Measurements from ENCODE around the gene CLPTM1L.
A peak's percentile ranks its signal among the peaks of the same experiment; 100 is the strongest.

Gene CLPTM1L

DNA sequence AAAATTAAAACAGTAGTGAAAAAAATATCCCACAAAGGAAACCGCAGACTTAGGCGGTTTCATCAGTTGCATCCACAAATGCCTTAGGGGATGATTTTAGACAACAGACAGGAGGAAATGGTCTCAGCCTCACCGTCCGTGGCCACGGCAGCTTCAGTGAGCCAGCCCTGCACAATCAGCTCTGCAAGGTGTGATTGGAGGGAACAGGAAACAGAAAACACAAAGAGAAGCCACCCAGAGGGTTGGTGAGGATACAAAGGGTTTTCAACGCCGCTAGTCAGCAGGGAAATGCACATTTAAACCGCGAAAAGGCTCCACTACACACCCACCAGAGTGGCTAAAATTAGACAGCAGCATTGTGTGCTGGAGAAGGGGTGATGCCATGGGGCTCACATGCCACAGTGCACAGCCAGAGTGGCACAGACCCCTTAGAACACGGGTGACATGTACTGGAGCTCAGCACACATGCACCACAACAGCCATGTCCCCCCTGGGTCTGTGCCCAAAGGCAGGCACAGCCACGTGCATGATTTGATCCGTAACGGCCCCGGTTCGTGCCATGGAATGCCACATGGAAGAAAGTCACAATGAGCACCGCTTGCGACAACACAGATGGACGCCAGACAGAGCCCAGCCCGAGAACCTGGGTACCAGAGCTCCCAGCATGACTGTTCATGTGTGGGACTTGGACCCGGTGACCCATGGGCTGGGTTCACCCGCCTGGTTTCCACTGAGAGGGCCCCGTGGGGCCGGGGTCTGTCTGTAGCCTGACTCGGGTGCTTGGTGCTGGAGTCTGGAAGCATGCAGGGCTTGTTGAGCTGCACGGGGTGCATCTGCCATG, 31.7 kb downstream of the CLPTM1L start:
- in situ Hi-C loops (cut with MboI; ENCODE audit: low sequenced_read_pairs, unreplicated experiment) = no loop called here
- TF ChIP-seq CTCF (IDR thresholded peaks at IDR 0.05; ENCODE audit: borderline replicate concordance, control extremely low read depth, extremely low read depth, insufficient read depth, missing control alignments) = no peak
- peak; percentile 75 for DNase-seq (ENCODE audit: low spot score)

GRCh38 chr5:1312206-1312605, 32.7 kb downstream of the CLPTM1L start:
- TF ChIP-seq CTCF (IDR thresholded peaks at IDR 0.05; ENCODE audit: borderline replicate concordance, control extremely low read depth, extremely low read depth, insufficient read depth, missing control alignments) = no peak
- in situ Hi-C loops (cut with MboI; ENCODE audit: low sequenced_read_pairs, unreplicated experiment) = no loop called here
- no peak for DNase-seq (ENCODE audit: low spot score)

GRCh38 chr5:1311439-1312055, 33.4 kb downstream of the CLPTM1L start:
- in situ Hi-C loops (cut with MboI; ENCODE audit: low sequenced_read_pairs, unreplicated experiment) = no loop called here
- no peak for TF ChIP-seq CTCF (IDR thresholded peaks at IDR 0.05; ENCODE audit: borderline replicate concordance, control extremely low read depth, extremely low read depth, insufficient read depth, missing control alignments)
- DNase-seq (ENCODE audit: low spot score) = no peak

GRCh38 chr5:1310118-1310517, 34.8 kb downstream of the CLPTM1L start:
- in situ Hi-C loops (cut with MboI; ENCODE audit: low sequenced_read_pairs, unreplicated experiment) = no loop called here
- no peak for DNase-seq (ENCODE audit: low spot score)
- no peak for TF ChIP-seq CTCF (IDR thresholded peaks at IDR 0.05; ENCODE audit: borderline replicate concordance, control extremely low read depth, extremely low read depth, insufficient read depth, missing control alignments)

DNA sequence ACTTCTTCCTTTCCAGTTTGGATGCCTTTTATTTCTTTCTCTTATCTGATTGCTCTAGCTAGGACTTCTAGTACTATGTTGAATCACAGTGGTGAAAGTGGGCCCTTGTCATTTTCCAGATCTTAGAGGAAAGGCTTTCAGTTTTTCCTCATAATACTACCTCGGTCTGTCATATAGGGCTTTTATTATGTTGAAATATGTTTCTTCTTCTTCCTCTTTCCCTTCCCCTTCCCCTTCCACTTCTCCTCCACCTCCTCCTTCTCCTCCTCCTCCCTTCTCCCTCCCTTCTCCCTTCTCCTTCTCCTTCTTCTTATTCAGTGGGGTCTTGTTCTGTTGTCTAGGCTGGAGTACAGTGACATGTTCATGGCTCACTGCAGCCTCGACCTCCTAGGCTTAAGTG, 40.9 kb downstream of the CLPTM1L start:
- TF ChIP-seq CTCF (IDR thresholded peaks at IDR 0.05; ENCODE audit: borderline replicate concordance, control extremely low read depth, extremely low read depth, insufficient read depth, missing control alignments) = no peak
- in situ Hi-C loops (cut with MboI; ENCODE audit: low sequenced_read_pairs, unreplicated experiment) = no loop called here
- no peak for DNase-seq (ENCODE audit: low spot score)

GRCh38 chr5:1302258-1302657, 42.6 kb downstream of the CLPTM1L start:
- DNase-seq (ENCODE audit: low spot score) = no peak
- in situ Hi-C loops (cut with MboI; ENCODE audit: low sequenced_read_pairs, unreplicated experiment) = no loop called here
- no peak for TF ChIP-seq CTCF (IDR thresholded peaks at IDR 0.05; ENCODE audit: borderline replicate concordance, control extremely low read depth, extremely low read depth, insufficient read depth, missing control alignments)

Measured in GM13976 (cell line).